HG03439 (cell line): Measurements from ENCODE around the gene CCDC167.
A peak's percentile ranks its signal among the peaks of the same experiment; 100 is the strongest.

Source experiments
- ATAC-seq: cut with Tn5 transposase; IDR thresholded peaks from one replicate; pipeline ENCODE4 v1.9.1; 2021; ENCODE audit warnings: mild to moderate bottlenecking, moderate library complexity; ENCODE audit not compliant: unreplicated experiment

CCDC167 gene

DNA sequence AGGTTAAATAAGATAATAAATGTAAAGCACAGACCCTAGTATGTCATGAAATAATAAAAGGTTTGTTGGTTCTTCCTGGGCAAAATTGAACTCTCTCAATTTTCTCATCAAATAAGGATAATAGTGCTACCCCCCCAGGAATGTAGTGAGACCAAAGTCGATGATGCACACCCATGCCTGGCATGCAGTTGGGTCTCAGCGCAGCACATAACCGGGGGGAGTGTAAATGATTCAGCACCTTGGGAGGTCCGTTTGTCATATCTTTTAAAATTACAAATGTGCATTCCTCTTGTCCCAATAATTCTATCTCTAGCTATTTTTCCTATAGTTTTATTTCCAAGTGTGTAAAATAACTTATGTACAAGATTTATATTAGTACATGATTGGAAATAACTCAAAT, 31.3 kb upstream of the CCDC167 start:
- no peak for ATAC-seq

- no peak for ATAC-seq
Measured at GRCh38 chr6:37530297-37530696, 30.6 kb upstream of the CCDC167 start.

GRCh38 chr6:37528541-37528940, 28.8 kb upstream of the CCDC167 start:
- no peak for ATAC-seq

DNA sequence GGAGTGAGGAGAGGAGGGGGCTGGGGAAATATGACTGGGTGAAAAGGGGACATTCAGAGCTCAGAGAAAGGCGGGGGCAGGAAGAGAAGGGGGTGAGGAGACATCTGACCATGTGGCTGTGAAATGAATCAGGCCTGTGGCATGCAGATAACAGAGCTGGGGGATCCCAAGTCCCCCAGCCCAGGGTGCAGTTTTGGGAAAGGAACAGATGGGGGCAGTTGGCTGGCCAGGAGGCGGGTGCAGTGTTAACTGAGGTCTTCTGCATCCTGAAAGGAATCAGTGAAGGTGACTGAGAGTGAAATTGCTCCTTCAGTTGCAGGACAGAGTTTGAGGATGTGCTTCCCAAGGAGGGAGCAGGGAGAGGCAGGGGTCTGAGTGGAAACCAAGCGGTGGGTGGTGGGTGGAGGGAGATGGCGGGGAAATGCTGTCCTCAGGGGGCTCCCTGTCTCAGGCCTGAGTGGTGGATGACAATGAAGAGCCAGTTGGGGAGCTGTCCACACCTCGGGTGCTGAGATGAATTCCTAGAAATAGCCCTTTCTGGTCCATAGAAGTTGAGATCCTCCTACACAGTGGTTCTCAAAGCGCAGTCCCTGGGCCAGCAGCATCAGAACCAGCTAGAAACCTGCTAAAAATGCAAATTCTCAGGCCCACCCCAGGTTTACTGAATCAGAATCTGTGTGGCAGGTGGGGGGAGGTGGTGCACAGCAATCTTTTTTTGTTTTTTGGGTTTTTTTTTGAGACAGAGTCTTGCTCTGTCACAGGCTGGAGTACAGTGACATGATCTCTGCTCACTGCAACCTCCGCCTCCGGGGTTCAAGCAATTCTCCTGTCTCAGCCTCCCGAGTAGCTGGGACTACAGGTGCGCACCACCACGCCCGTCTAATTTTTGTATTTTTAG, 26.0 kb upstream of the CCDC167 start:
- no peak for ATAC-seq

DNA sequence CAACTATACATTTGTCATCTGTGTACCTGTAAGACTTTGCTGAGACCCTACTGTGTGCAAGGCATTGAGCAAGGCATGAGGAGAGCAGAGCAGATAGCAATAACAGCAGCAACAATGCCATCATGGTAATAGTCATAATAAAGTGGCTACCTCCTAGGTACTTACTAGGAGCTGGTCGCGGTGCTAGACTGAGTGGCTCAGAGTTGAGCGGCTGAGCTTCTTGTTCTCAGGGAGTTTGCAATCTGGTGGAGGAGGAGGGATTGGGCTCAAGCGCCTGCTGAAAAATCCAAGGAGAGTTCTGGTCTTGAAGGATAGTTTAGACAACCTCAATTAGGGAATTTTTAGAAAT, 25.3 kb upstream of the CCDC167 start:
- ATAC-seq: no peak

- ATAC-seq: no peak
Measured at GRCh38 chr6:37524025-37524969, 24.6 kb upstream of the CCDC167 start.

DNA sequence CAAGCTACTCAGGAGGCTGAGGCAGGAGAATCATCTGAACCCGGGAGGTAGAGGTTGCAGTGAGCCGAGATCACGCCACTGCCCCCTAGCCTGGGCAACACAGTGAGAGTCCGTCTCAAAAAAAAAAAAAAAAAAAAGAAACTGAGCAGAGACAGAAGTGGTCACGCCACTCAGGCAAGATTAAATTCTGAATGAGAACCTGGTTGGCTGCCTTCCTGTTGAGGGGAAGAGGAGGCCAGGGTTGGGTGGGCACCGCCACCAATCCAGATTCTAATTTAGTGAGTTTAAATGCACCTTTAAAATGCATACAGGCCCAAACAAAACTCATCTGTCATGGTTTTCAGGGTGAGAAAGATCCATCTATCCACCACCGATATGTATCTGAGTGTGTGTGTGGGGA, 23.7 kb upstream of the CCDC167 start:
- no peak for ATAC-seq

DNA sequence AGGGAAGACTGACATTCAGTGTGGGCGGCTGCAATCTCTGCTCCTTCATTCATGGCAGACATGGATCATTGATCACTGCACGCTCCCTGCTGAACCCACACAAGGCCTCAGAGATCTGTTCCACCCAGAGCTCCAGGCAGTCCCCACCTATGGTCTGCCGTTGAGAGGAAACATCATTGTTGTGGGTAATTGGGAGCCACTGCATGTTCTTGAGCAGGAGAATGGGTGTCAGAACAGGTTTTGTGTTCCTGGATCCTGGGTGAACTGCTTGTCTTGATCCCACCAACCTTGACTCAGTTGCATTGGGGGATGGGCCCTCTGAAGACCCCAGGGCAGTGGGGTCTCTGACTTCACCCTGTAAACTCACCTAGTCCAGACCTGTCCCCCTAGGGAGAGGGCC, 23.1 kb upstream of the CCDC167 start:
- no peak for ATAC-seq

DNA sequence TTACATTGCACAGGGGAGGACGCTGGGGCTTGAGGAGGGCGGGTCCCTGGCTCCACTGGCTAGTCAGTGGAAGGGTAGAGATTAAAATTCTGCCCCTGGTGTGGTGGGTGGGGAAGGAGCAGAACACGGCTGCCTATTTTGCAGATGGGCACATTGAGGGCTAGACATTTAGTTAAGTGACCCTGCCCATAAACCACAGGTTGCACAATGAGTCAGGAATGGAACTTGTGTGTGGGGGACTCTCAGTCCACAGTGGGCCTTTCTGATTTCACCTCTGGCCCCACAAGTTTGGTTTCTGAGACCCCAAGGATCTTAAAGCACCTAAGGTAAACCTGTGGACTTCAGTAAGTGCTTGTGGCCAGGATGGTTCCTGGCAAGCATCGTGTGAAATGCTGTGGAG, 22.0 kb upstream of the CCDC167 start:
- no peak for ATAC-seq

GRCh38 chr6:37520926-37521325, 21.2 kb upstream of the CCDC167 start:
- ATAC-seq: no peak

DNA sequence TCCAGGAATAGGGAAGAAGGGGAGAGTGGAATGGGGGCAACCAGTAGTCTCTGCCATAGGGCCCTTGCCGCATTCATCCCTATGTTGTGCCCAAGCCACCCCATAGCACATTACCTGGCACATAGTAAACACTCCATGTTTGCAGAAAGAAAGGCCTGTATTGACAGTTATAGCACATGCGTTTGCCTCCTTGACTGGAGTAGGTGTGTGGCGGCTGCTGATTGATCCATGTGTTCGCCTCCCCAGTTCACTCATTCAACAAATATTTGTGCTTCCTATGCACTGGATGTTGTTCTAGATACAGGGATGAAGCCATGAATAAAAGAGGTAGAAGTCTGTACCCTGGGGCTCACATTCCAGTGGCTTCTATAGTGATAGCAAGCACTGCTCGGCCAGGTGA, 19.8 kb upstream of the CCDC167 start:
- no peak for ATAC-seq

DNA sequence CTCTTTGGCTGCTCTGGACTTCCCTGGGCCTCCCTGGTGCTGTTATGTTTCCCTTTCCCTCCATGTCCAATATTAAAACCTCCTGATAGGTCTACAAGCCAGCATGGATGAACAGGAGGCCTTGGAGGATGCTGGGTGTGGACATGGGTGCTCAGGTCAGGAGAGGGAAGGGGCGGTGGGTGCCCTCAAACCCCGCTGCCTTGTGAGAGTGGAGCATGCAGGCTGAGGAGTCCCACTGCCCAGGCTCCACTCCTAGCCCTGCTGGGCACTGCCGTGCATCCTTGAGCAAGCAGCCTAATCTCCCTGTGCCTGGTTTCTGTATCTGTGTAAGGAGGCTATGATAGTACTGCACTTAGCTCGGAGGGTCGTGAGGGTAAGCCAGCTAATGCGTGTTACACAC, 18.4 kb upstream of the CCDC167 start:
- ATAC-seq: no peak

GRCh38 chr6:37517411-37517812, 17.7 kb upstream of the CCDC167 start:
- no peak for ATAC-seq

- ATAC-seq: no peak
Measured at GRCh38 chr6:37516920-37517405, 17.3 kb upstream of the CCDC167 start.

DNA sequence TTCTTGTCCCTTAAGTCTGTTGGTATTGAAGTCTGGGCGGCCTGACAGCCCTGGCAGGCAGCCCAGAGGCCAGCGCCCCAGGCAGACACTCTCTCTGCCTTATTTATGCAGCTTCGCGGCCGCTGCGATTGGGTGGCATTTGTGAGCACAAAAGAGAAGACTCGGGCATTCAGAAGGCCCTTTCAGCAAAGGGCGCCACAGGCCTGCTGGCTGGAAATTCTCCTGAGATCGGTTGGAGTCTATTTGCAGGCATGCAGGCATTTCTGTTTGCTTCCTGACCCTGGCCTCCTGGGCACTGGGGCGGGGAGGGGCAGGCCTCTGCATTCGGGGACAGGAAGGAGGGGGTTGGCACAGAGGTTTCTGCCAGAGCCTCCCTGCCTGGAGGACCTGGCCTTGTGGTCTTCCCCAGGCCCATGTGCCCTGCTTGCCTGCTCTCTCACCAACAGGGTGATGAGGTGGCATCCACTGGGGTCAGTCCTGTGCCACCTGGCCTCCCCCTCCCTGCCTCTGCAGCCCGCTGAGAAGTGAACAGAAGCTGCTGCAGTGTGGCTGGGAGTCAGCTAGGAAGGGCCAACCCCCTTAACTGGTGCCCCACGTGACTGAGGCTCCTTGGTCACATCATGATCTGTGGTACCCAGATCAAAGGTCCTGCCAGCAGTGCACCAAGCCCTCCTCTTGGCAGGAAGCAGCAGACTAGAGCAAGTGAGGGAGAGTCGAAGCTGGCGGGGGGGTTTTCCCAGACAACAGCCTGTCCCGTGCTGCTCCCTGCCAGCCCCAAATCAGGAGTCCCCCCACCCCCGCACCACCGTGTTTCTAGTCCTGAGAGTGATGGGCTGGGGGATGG, 16.6 kb upstream of the CCDC167 start:
- ATAC-seq: peak; percentile 50

GRCh38 chr6:37515712-37516075, 16.0 kb upstream of the CCDC167 start:
- ATAC-seq: no peak

- no peak for ATAC-seq
Measured at GRCh38 chr6:37514837-37515236, 15.1 kb upstream of the CCDC167 start.

- no peak for ATAC-seq
Measured at GRCh38 chr6:37514321-37514771, 14.7 kb upstream of the CCDC167 start.

DNA sequence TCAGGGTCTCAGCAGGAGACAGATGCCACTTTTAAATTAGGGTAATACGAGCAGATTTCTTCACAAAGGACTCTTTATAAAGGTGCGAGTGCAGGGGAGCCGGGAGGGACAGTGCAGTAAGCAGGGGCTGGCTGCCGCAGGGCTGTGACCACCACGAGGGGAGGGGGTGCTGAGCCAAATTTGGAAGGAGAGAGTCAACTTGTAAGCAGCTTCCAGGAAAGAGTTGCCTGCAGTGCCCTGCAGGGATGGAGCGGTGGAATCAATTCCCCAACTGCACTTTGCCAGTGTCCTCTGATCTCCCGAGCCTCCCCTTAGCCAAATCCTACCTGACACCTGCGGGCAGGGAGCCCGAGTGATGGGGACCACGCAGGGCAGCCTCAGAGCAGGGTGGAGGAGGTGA, 13.9 kb upstream of the CCDC167 start:
- no peak for ATAC-seq

- no peak for ATAC-seq
Measured at GRCh38 chr6:37513155-37513554, 13.5 kb upstream of the CCDC167 start.
